PFSK-1 (cell line): ENCODE data around the gene GRK2.

Experiments
- POLR2AphosphoS5 ChIP-seq: IDR thresholded peaks from 2 replicates; pipeline ENCODE4 v1.6.1; 2012; ENCODE audit warnings: low read depth, mild to moderate bottlenecking, control low read depth, low read length, moderate library complexity
- SIN3A ChIP-seq: IDR thresholded peaks from 2 replicates; pipeline ENCODE4 v1.6.1; 2012; ENCODE audit warnings: mild to moderate bottlenecking, low read length, moderate library complexity, borderline replicate concordance; ENCODE audit not compliant: insufficient read depth
- TAF1 ChIP-seq: IDR thresholded peaks from 2 replicates; pipeline ENCODE4 v1.6.1; 2012; ENCODE audit warnings: low read length, control low read depth, borderline replicate concordance; ENCODE audit not compliant: insufficient read depth
- TF ChIP-seq, protein P1 (sequence below), 2 experiments: IDR thresholded peaks; 2 replicates each; pipeline versions ENCODE4 v1.6.1 to v1.8.0; 2011 to 2012; ENCODE audit warnings: low read depth in 2 of 2, low read length in 2 of 2, control low read depth in 1 of 2, inconsistent platforms in 1 of 2, mild to moderate bottlenecking in 1 of 2, moderate library complexity in 1 of 2; ENCODE audit not compliant: insufficient read depth in 1 of 2

DNA sequence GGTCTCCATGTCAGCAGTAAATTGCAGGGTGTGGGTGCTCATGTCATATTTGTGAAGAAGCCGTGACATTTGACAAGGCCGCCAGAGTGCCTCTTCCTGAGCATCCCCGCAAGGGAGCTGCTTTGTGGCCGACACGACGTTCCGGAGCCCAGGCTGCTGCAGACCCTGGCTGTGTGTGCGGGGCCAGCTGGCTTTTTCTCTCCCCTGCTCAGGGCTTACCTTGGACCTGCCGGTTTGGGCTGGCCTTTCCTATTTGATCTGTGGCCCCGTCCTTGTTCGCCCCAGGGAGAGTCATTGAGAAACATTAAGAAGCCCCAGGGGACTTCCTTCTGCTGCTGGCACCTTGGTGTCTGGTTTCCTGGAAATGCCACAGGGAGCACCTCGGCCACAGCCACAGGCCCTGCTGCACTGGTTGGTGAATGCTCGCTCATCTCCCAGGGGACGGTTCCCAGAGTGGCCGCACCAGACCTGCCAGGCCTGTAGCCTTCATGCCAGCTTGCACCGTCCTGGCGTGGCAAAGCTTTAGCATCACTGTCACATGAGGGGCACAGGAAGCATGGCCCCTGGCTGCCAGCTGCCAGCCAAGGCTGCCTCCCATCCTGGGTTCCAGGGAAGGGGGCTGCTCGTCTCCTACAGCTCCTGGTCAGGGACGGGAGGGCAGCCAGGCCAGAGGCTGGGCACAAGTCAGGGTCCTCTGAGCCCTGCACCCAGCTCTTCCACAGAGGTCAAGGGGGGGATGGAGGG, 5.4 kb downstream of the GRK2 start:
- no peak for TF ChIP-seq POLR2AphosphoS5
- no peak for TF ChIP-seq SIN3A
- TF ChIP-seq, protein P1, sequence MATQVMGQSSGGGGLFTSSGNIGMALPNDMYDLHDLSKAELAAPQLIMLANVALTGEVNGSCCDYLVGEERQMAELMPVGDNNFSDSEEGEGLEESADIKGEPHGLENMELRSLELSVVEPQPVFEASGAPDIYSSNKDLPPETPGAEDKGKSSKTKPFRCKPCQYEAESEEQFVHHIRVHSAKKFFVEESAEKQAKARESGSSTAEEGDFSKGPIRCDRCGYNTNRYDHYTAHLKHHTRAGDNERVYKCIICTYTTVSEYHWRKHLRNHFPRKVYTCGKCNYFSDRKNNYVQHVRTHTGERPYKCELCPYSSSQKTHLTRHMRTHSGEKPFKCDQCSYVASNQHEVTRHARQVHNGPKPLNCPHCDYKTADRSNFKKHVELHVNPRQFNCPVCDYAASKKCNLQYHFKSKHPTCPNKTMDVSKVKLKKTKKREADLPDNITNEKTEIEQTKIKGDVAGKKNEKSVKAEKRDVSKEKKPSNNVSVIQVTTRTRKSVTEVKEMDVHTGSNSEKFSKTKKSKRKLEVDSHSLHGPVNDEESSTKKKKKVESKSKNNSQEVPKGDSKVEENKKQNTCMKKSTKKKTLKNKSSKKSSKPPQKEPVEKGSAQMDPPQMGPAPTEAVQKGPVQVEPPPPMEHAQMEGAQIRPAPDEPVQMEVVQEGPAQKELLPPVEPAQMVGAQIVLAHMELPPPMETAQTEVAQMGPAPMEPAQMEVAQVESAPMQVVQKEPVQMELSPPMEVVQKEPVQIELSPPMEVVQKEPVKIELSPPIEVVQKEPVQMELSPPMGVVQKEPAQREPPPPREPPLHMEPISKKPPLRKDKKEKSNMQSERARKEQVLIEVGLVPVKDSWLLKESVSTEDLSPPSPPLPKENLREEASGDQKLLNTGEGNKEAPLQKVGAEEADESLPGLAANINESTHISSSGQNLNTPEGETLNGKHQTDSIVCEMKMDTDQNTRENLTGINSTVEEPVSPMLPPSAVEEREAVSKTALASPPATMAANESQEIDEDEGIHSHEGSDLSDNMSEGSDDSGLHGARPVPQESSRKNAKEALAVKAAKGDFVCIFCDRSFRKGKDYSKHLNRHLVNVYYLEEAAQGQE (IDR thresholded peaks at IDR 0.05; ENCODE audit: insufficient read depth in 1 of 2, low read depth in 2 of 2, low read length in 2 of 2) = no peak
- TF ChIP-seq TAF1 = no peak
